PC-9 (cell line): Measurements from ENCODE around the gene COL4A1. TPM values are rescaled to one million over a fixed set of nuclear protein-coding genes. Genes with fewer than 3 reads are reported as not detected.
A peak's percentile ranks its signal among the peaks of the same experiment; 100 is the strongest.

Experiments
- BruUV-seq: library from RNA; stranded (reverse); fragments of 400-500 nt; replicated peaks from 2 replicates; lab custom pipeline; 2021; lab: Mats Ljungman, UMichigan
- CTCF ChIA-PET: fragments of 300-600 bp; sonication (Branson Sonifier 250); formaldehyde crosslinking; loops from one replicate; lab custom pipeline; 2022; ENCODE audit warnings: antibody characterized with exemption; lab: Charles Lee
- POLR2A ChIA-PET: fragments of 300-600 bp; sonication (Branson Sonifier 250); formaldehyde crosslinking; loops from one replicate; lab custom pipeline; 2022; ENCODE audit warnings: antibody characterized with exemption; ENCODE audit not compliant: unreplicated experiment; lab: Charles Lee
- DNase-seq, 2 experiments: peaks; one replicate each; pipeline versions ENCODE4 v3.0.0 to v3.0.0-alpha.2; 2015 to 2022; ENCODE audit warnings: mixed read lengths in 1 of 2
- H2AFZ ChIP-seq: fragments of 200-600 bp; sonication (generic); 2 replicates; pipeline ENCODE4 v1.8.1; 2017; ENCODE audit warnings: antibody characterized with exemption
- H3F3A ChIP-seq: fragments of 200-600 bp; sonication (generic); 2 replicates; pipeline ENCODE4 v1.8.1; 2017; ENCODE audit warnings: antibody characterized with exemption, mild to moderate bottlenecking, low read depth; ENCODE audit not compliant: insufficient read depth
- H3K27ac ChIP-seq: fragments of 200-600 bp; sonication (generic); 2 replicates; pipeline ENCODE4 v1.6.1; 2016; ENCODE audit warnings: mixed run types
- H3K27me3 ChIP-seq: fragments of 200-600 bp; sonication (generic); 2 replicates; pipeline ENCODE4 v1.6.1; 2016; ENCODE audit warnings: low read depth, mixed run types; ENCODE audit not compliant: insufficient read depth
- H3K36me3 ChIP-seq: fragments of 200-600 bp; sonication (generic); 2 replicates; pipeline ENCODE4 v1.6.1; 2016; ENCODE audit warnings: low read depth, mixed run types
- H3K4me1 ChIP-seq: fragments of 200-600 bp; sonication (generic); replicated peaks from 2 replicates; pipeline ENCODE4 v1.6.1; 2016; ENCODE audit warnings: mixed run types; ENCODE audit not compliant: insufficient read depth
- H3K4me2 ChIP-seq: fragments of 200-600 bp; sonication (generic); 2 replicates; pipeline ENCODE4 v1.6.1; 2017; ENCODE audit warnings: mixed run types
- H3K4me3 ChIP-seq: fragments of 200-600 bp; sonication (generic); 2 replicates; pipeline ENCODE4 v1.6.1; 2016; ENCODE audit warnings: mixed run types
- H3K79me2 ChIP-seq: fragments of 200-600 bp; sonication (generic); 2 replicates; pipeline ENCODE4 v1.6.1; 2017; ENCODE audit warnings: low read depth, mixed run types
- H3K9me2 ChIP-seq: fragments of 200-600 bp; sonication (generic); 2 replicates; pipeline ENCODE4 v1.8.1; 2017; ENCODE audit warnings: mild to moderate bottlenecking; ENCODE audit not compliant: insufficient read depth
- H3K9me3 ChIP-seq: fragments of 200-600 bp; sonication (generic); 2 replicates; pipeline ENCODE4 v1.8.1; 2016; ENCODE audit warnings: low read depth; ENCODE audit not compliant: insufficient read depth
- H4K20me1 ChIP-seq: fragments of 200-600 bp; sonication (generic); 2 replicates; pipeline ENCODE4 v1.8.1; 2017; ENCODE audit not compliant: insufficient read depth
- EZH2 ChIP-seq: fragments of 200-600 bp; sonication (generic); IDR thresholded peaks from 2 replicates; pipeline ENCODE4 v1.8.0; 2017; ENCODE audit warnings: antibody characterized with exemption, low read depth
- intact Hi-C: fragments of 100-400 bp; cut with micrococcal nuclease; formaldehyde crosslinking; loops from one replicate; pipeline ENCODE4 v1.10.0; 2022; ENCODE audit not compliant: unreplicated experiment
- total RNA-seq: library from RNA; stranded (reverse); gene quantifications from 2 replicates; pipeline ENCODE4 v1.2.3, GENCODE V29; 2021
- TF ChIP-seq, protein P1 (sequence below): fragments of 200-600 bp; sonication (generic); conservative IDR thresholded peaks from 2 replicates; pipeline ENCODE4 v1.6.1; 2017; ENCODE audit warnings: mixed run types, antibody characterized with exemption, mild to moderate bottlenecking, moderate library complexity

Gene COL4A1
- total RNA-seq, 1 experiment from 2014 or later: 24.5 TPM

GRCh38 chr13:110345701-110346100, 38.7 kb upstream of the COL4A1 start:
- no peak overlapping the region for H2AFZ ChIP-seq
- POLR2A ChIA-PET: no interaction called here
- BruUV-seq: no TSS peak

GRCh38 chr13:110345266-110345665, 38.3 kb upstream of the COL4A1 start:
- intact Hi-C loops: no loop called here
- H3K79me2 ChIP-seq: no peaks in the 10 kb centered on the region

More at GRCh38 chr13:110345701-110346100, 38.7 kb upstream of the COL4A1 start:
- CTCF ChIA-PET: no interaction called here
- H3K9me3 ChIP-seq: no peaks in the 10 kb centered on the region
- no peak for DNase-seq
- no peaks in the 10 kb centered on the region for H3K79me2 ChIP-seq
- no peak for TF ChIP-seq EZH2
- TF ChIP-seq, protein P1, sequence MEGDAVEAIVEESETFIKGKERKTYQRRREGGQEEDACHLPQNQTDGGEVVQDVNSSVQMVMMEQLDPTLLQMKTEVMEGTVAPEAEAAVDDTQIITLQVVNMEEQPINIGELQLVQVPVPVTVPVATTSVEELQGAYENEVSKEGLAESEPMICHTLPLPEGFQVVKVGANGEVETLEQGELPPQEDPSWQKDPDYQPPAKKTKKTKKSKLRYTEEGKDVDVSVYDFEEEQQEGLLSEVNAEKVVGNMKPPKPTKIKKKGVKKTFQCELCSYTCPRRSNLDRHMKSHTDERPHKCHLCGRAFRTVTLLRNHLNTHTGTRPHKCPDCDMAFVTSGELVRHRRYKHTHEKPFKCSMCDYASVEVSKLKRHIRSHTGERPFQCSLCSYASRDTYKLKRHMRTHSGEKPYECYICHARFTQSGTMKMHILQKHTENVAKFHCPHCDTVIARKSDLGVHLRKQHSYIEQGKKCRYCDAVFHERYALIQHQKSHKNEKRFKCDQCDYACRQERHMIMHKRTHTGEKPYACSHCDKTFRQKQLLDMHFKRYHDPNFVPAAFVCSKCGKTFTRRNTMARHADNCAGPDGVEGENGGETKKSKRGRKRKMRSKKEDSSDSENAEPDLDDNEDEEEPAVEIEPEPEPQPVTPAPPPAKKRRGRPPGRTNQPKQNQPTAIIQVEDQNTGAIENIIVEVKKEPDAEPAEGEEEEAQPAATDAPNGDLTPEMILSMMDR: no peak
- no peak overlapping the region for H3K4me2 ChIP-seq
- H3F3A ChIP-seq: peaks cover 53% of the 10 kb centered on the region
- intact Hi-C loops: loop anchor here (2.0 kb wide), 1 partner anchor 181 kb away; no protein-coding TSS in a partner anchor
- H3K27ac ChIP-seq: peak overlapping the region; percentile 83; the same call in 1 of the 2 replicates
- H3K27me3 ChIP-seq: no peaks in the 10 kb centered on the region
- H3K9me2 ChIP-seq: no peaks in the 10 kb centered on the region
- H3K4me1 ChIP-seq: peaks cover 70% of the 10 kb centered on the region
- H3K4me3 ChIP-seq: no peak overlapping the region
- no peaks in the 10 kb centered on the region for H4K20me1 ChIP-seq
- H3K36me3 ChIP-seq: no peaks in the 10 kb centered on the region

GRCh38 chr13:110344320-110344719, 37.4 kb upstream of the COL4A1 start:
- Histone ChIP-seq H2AFZ (no peak overlapping the region), H3K79me2 (no peaks in the 10 kb centered on the region), H3K4me3 (no peak overlapping the region), H3K36me3 (no peaks in the 10 kb centered on the region), H3F3A (peaks cover 47% of the 10 kb centered on the region), H3K4me2 (no peak overlapping the region), H3K9me2 (no peaks in the 10 kb centered on the region), H3K27ac (peak overlapping the region; percentile 55; the same call in 1 of the 2 replicates), H3K27me3 (no peaks in the 10 kb centered on the region), H3K4me1 (peaks cover 67% of the 10 kb centered on the region), H4K20me1 (no peaks in the 10 kb centered on the region), H3K9me3 (no peaks in the 10 kb centered on the region)
- no peak for TF ChIP-seq EZH2
- TF ChIP-seq, protein P1: no peak
- no TSS peak for BruUV-seq
- DNase-seq: no peak
- intact Hi-C loops: no loop called here
- ChIA-PET POLR2A (no interaction called here), CTCF (no interaction called here)

More at GRCh38 chr13:110345266-110345665, 38.3 kb upstream of the COL4A1 start:
- Histone ChIP-seq H3K36me3 (no peaks in the 10 kb centered on the region), H2AFZ (no peak overlapping the region), H3K27me3 (no peaks in the 10 kb centered on the region), H4K20me1 (no peaks in the 10 kb centered on the region), H3K27ac (no peak overlapping the region), H3K4me2 (no peak overlapping the region), H3K4me1 (peaks cover 70% of the 10 kb centered on the region), H3F3A (peaks cover 53% of the 10 kb centered on the region), H3K9me3 (no peaks in the 10 kb centered on the region), H3K9me2 (no peaks in the 10 kb centered on the region), H3K4me3 (no peak overlapping the region)
- no peak for TF ChIP-seq EZH2
- TF ChIP-seq, protein P1: no peak
- no TSS peak for BruUV-seq
- no peak for DNase-seq
- CTCF ChIA-PET: no interaction called here
- POLR2A ChIA-PET: no interaction called here
